ENCODE measurements around the gene KLHL36.

The KLHL36 gene

DNA sequence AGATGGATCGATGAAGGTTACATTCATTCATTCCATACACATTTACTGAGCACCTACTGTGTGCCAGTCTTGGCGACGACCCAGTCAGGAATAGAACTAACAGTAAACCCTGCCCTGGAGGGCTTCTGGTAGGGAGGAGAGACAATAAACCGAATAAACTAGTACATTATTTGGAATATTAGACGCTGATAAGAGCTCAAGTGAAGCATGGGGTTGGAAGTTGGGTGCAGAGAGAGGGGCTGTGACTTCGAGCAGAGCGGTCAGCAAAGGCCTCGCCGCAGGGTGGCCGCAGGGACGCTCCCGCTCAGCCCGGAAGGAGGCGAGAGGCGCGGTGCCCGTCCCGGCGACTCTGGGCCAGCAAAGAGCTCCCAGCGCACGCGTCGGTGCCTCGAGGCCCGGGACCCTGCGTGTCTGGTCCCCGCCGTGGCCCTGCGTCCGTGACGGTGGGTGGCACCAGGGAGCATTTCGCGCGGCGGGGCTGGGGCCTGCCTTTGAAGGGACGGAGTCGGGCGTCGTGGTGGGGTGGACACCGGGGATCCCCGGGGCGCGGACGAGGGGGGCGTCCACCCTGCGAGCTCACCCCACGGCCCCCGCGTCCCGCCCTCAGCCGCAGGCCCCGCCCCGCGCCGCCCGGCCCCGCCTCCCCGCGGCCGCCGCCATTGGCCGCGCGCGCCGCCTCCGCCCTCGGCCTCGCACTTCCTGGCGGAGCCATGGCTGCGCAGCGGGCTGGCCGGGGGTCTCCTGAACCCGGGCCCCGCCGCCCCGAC lies at the start of gene KLHL36:
KLHL36 (plus strand) TSS at position 684 of the 767 bp plus-strand sequence. CDS start 2,357 bp downstream, outside the sequence.
- DNase-seq, result peak; percentile 76

DNA sequence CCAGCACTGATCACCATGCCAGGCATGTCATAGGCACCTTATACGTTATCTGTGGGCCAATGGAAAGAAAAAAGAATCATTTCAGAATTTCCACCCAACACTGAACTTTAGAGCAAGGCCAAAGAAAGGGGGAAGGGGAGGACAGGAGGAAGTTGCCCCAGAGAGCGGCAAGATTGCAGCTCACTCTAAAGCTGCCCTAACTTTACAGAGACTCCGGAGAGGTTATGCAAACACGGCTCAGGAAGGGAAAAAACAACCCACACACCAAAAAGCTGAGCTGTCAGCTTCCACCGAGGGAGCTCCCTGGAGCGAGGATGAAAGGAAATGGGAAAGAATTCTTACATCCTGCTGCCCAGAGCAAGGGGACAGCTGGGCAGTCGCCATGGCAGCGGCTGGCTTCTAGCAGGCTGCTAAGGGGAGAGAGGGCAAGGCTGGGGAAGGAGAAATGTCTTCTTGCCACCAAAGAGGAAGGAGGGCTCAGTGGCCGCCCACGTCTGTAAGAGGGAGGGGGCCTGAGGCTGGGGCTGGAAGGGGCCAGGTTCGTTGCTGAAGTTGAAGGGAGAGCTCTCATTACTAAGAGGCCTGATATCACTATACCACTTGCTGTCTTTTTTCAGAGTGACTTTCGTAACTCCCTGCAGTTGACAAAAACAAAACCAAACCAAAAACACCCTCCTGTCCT lies 48.6 kb upstream of the KLHL36 start:
- peak; percentile 76 to 77 for DNase-seq

DNA sequence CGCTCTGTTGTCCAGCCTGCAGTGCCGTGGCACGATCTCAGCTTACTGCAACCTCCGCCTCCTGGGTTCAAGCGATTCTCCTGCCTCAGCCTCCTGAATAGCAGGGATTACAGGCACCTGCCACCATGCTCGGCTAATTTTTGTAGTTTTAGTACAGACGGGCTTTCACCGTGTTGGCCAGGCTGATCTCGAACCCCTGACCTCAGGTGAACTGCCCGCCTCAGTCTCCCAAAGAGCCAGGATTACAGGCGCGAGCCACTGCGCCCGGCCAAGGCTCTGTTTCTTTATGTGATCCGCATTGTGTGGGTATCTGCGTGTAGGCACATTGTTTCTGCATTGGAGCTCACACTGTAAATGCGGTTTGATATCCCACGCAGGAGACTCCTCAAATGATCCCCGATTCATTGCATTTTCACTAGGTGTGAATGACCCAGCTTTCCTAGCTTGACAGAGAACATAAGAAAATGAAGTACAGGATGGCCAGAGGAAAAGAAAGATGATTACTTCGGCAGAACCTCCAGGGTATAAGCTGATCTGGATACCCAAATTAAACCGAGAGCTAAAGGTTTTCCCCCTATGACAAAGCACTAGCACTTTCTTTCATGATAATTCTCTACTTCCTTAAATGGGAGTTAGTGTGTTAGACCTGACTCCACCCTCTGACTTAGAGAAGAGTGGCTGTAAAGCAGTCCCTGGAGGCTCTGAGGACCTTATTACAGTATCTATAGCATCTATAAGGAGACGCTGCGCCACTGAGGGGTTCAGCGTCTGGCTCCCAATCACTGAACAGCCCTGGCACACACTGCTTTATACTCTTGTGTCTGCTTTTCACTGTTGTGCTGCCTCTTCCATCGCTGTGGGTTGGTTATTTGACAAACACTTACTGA lies 47.7 kb upstream of the KLHL36 start:
- DNase-seq, result peak in 1 of 2 donors; percentile 43

- DNase-seq, result peak; percentile 42 to 65
Measured at GRCh38 chr16:84603140-84603816, 45.0 kb upstream of the KLHL36 start.

GRCh38 chr16:84603940-84604339 lies 44.4 kb upstream of the KLHL36 start:
- no peak for DNase-seq

GRCh38 chr16:84604477-84605013 lies 43.8 kb upstream of the KLHL36 start:
- DNase-seq, result no peak

GRCh38 chr16:84605339-84605848 lies 42.9 kb upstream of the KLHL36 start:
- DNase-seq, result no peak

DNA sequence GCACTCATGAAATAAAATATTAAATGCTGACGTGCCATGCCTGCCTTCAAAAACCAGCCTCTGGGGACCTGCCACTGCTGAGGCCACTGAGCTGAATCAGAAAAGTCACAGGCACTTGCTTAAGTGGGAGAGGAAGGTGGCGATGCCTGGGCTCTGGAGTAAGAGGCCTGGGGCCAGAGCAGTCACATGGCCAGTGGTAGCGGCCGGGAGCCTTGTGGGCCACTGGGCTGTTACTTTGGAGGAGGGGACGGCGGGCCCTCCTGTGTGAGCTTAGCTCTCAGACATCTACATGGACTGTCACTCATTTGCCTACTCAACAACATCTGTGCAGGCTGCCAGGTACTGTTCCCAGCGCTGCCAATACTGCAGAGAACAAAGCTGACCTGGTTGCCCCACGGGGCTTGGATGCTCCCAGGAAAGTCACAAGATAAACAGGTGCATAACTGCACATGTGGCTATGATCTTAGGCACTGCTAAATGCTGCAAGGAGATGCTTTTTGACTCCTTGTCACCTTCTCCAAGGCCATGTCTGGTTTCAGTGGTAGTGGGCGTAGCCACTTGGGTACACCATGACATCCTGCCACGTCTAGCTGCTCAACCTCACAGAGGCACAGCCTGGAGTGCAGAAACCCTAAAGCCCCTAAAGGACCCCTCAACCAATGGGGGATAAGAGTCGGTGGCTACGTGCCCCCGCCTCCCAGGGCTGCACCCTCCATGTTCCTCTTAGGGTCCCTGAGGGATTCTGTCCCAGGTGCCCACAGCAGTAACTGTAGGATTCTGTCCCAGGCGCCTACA lies 42.0 kb upstream of the KLHL36 start:
- DNase-seq, result no peak

- no peak for DNase-seq
Measured at GRCh38 chr16:84607061-84607460, 41.2 kb upstream of the KLHL36 start.

DNA sequence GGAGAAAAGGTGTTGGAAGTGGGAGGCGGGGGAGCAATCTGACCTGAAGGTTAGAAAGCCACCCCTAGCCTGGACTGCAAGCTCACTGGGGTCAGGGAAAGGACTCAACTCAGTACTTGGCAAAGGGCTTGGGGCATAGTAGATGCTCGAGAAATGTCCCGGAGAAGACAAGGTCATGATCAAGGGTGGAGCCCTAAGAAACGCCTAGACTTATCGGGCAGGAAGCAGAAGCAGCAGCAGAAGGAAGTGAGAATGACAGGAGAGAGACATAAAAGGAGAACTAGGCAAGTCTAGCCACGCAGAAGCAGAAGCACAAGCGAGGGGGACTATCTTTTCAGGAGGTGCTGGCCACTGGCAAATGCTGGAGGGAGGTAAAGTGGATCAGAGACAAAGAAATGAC lies 40.6 kb upstream of the KLHL36 start:
- no peak for DNase-seq

- peak in 1 of 2 donors; percentile 52 for DNase-seq
Measured at GRCh38 chr16:84608282-84608681, 40.0 kb upstream of the KLHL36 start.

GRCh38 chr16:84609563-84610177 lies 38.6 kb upstream of the KLHL36 start:
- DNase-seq, result no peak

GRCh38 chr16:84610376-84610775 lies 37.9 kb upstream of the KLHL36 start:
- DNase-seq, result no peak

DNA sequence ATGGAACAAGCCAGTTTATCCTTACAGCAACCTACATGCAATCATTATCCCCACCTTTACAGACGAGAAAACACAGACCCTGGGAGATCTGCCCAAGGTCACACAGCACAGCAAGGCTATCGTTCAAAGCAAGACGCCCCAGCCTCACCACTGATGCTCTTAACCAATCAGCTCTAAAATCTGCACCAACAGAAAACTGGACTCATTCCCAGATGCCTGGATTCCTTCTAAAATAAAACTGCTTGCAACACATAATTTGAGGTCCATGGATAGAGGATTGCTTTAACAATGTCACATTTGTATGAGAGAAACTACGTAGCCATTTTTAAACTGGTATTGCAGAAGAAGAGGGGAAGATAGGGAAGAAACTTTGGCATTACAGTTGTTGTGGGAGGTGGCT lies 37.3 kb upstream of the KLHL36 start:
- DNase-seq, result no peak

DNA sequence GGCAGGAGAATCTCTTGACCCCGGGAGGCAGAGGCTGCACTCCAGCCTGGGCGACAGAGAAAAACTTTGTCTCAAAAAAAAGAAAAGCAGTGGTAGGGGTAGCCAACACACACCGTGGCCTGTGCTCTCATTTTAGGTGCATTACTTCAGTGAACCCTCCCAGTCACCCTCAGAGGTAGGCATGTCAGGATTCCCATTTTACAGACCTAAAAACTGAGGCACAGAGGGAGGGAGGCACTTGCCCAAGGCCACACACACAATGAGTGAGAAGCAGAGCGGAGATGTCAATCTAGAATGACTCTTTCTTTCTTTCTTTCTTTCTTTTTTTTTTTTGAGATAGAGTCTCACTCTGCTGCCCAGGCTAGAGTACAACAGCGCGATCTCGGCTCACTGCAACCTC lies 35.6 kb upstream of the KLHL36 start:
- DNase-seq, result no peak

GRCh38 chr16:84613408-84614072 lies 34.8 kb upstream of the KLHL36 start:
- no peak for DNase-seq

DNA sequence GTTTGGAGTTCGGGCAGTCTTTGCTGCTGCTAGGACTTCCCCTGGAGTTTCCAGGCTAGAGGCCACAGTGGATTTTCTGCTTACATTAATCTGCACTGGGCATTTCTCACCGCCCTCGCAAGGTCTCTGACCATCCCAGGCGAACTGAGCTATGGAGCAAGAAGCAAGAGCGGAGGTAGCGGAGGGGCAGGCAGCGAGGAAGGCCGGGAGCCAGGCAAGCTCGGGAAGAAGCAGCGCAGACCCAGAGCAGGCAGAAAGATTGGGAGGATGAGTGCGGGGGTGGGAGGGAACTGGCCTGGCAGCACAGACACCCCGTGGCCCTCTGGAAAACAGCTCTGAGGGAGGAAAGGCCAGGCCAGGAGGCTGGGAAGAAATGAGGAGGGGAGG lies 34.2 kb upstream of the KLHL36 start:
- DNase-seq, result no peak

DNA sequence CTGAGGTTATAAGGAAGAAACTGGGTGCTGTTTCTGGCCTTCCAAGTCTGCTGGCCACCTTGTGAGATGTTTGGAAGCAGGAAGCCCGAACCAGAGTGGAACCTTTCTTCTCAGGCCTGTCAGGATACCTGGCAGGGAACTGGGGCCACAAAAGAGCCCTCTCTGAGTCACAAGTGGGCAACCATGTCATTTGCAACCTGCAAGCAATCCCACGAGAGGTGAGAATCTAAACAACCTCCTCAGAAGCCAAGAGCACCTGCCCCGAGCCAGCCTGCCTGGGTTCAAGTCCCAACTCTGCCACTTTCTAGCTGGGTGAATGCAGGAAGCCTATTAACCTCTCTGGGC lies 33.7 kb upstream of the KLHL36 start:
- no peak for DNase-seq

GRCh38 chr16:84614968-84615813 lies 33.1 kb upstream of the KLHL36 start:
- DNase-seq, result no peak

GRCh38 chr16:84616515-84616914 lies 31.8 kb upstream of the KLHL36 start:
- DNase-seq, result no peak

All from stimulated activated CD4-positive, alpha-beta T cell treated with anti-CD3 and anti-CD28 coated beads, Interleukin-2, amount 100 ng/mL, for 24 hours (primary cell).